Neuronal stem cell (in vitro differentiated cells): ENCODE measurements around the gene ADAMTS15.

Experiments
- DNase-seq: peaks from one replicate; pipeline ENCODE4 v3.0.0-alpha.2; 2013; ENCODE audit warnings: low spot score
- H2AFZ ChIP-seq: one replicate; pipeline ENCODE4 v1.6.1; 2013; ENCODE audit warnings: mild to moderate bottlenecking, low read length, inconsistent platforms
- H2AK5ac ChIP-seq: 2 replicates; pipeline ENCODE4 v1.6.1; 2013; ENCODE audit warnings: low read depth, mild to moderate bottlenecking, inconsistent platforms, low read length, moderate library complexity, mixed read lengths
- H2BK120ac ChIP-seq: 2 replicates; pipeline ENCODE4 v1.6.1; 2013; ENCODE audit warnings: low read depth, mild to moderate bottlenecking, inconsistent platforms, low read length, moderate library complexity, mixed read lengths
- H2BK12ac ChIP-seq: one replicate; pipeline ENCODE4 v1.6.1; 2013; ENCODE audit warnings: low read length, inconsistent platforms
- H2BK15ac ChIP-seq: 2 replicates; pipeline ENCODE4 v1.6.1; 2013; ENCODE audit warnings: mild to moderate bottlenecking, low read length, inconsistent platforms, mixed read lengths
- H2BK5ac ChIP-seq: one replicate; pipeline ENCODE4 v1.6.1; 2013; ENCODE audit warnings: inconsistent platforms, mild to moderate bottlenecking, low read length, moderate library complexity
- H3K14ac ChIP-seq: one replicate; pipeline ENCODE4 v1.6.1; 2013; ENCODE audit warnings: low read length, inconsistent platforms
- H3K18ac ChIP-seq: 2 replicates; pipeline ENCODE4 v1.6.1; 2013; ENCODE audit warnings: low read length, inconsistent platforms
- H3K23ac ChIP-seq: 2 replicates; pipeline ENCODE4 v1.6.1; 2013; ENCODE audit warnings: low read depth, mild to moderate bottlenecking, mixed read lengths, low read length, inconsistent platforms; ENCODE audit not compliant: poor library complexity
- H3K27ac ChIP-seq: replicated peaks from 3 replicates; pipeline ENCODE4 v1.5.1; 2013; ENCODE audit warnings: low read length, inconsistent platforms
- H3K27me3 ChIP-seq, 3 experiments: 2 replicates each; pipeline ENCODE4 v1.6.1; 2013; ENCODE audit warnings: low read length in 3 of 3, mild to moderate bottlenecking in 2 of 3, inconsistent platforms in 1 of 3, low read depth in 1 of 3, mixed read lengths in 1 of 3, moderate library complexity in 1 of 3; ENCODE audit not compliant: control insufficient read depth in 3 of 3, insufficient read depth in 3 of 3
- H3K36me3 ChIP-seq, 2 donors: replicated peaks in 1 of 2; 2 replicates each; pipeline ENCODE4 v1.6.1; 2013; ENCODE audit warnings: low read length in 2 of 2; ENCODE audit not compliant: control insufficient read depth in 2 of 2, insufficient read depth in 2 of 2
- H3K4ac ChIP-seq: 2 replicates; pipeline ENCODE4 v1.6.1; 2013; ENCODE audit warnings: inconsistent platforms, mild to moderate bottlenecking, low read length, moderate library complexity
- H3K4me1 ChIP-seq, 2 donors: 1 replicate in 1 of 2; 2 replicates in 1 of 2; pipeline ENCODE4 v1.6.1; 2013; ENCODE audit warnings: low read length in 2 of 2, low read depth in 1 of 2; ENCODE audit not compliant: control insufficient read depth in 2 of 2, insufficient read depth in 1 of 2
- H3K4me2 ChIP-seq: one replicate; pipeline ENCODE4 v1.6.1; 2013; ENCODE audit warnings: mild to moderate bottlenecking, low read length, inconsistent platforms; ENCODE audit not compliant: insufficient read depth, poor library complexity, severe bottlenecking
- H3K4me3 ChIP-seq, 2 donors: 2 replicates each; pipeline ENCODE4 v1.5.1; 2013; ENCODE audit warnings: low read length in 2 of 2, mild to moderate bottlenecking in 2 of 2, inconsistent platforms in 1 of 2, moderate library complexity in 1 of 2
- H3K79me1 ChIP-seq: one replicate; pipeline ENCODE4 v1.6.1; 2013; ENCODE audit warnings: low read depth, mild to moderate bottlenecking, inconsistent platforms, low read length, moderate library complexity
- H3K9ac ChIP-seq: one replicate; pipeline ENCODE4 v1.6.1; 2013; ENCODE audit warnings: mild to moderate bottlenecking, low read depth, low read length, inconsistent platforms; ENCODE audit not compliant: poor library complexity
- H3K9me3 ChIP-seq, 2 donors: replicated peaks in 1 of 2; 2 replicates each; pipeline versions ENCODE3 to v1.6.1; 2013; ENCODE audit warnings: low read length in 2 of 2, mild to moderate bottlenecking in 2 of 2, inconsistent platforms in 1 of 2, low read depth in 1 of 2, mixed read lengths in 1 of 2, moderate library complexity in 1 of 2; ENCODE audit not compliant: control insufficient read depth in 2 of 2, insufficient read depth in 1 of 2
- H4K8ac ChIP-seq: one replicate; pipeline ENCODE4 v1.6.1; 2013; ENCODE audit warnings: low read depth, mild to moderate bottlenecking, inconsistent platforms, low read length, moderate library complexity
- H4K91ac ChIP-seq: one replicate; pipeline ENCODE4 v1.6.1; 2013; ENCODE audit warnings: low read length, low read depth, mild to moderate bottlenecking, inconsistent platforms; ENCODE audit not compliant: poor library complexity
- WGBS, 2 donors: extraction: QIAGEN DNeasy Blood & Tissue Kit; methylation state at CpG; one replicate each; pipeline ENCODE4 v1.1.7; 2013; ENCODE audit warnings: missing lambda C conversion rate in 2 of 2, mixed read lengths in 1 of 2; ENCODE audit not compliant: insufficient read length in 2 of 2, insufficient replicate concordance in 1 of 2; ENCODE audit errors: extremely low coverage in 2 of 2; 5-methylcytosine and 5-hydroxymethylcytosine counted together

Gene ADAMTS15

DNA sequence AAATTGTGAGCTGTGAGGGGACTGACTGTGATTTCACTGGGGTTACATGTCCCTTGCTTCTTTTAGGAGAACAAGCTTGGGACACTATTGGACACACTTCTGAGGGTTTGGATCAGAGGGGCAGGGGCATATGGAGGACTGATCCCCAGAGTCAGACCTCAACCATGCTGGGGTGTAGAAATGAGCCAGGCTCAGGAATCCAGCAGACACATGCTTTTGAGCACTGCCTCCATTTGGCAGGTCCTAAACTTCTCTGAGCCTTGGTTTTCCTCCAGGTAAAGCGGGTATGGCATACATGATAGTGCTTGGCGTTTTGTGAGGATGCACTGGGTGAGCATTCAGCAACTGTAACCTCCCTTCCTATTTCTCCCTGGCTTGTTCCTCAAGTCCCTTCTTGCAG is 74.7 kb downstream of the ADAMTS15 start:
- Histone ChIP-seq H4K8ac (no peak overlapping the region), H3K4me3 (no peak overlapping the region), H2BK5ac (no peak overlapping the region), H3K9me3 (no peaks in the 10 kb centered on the region), H2BK12ac (no peak overlapping the region), H3K18ac (no peak overlapping the region), H2AK5ac (no peak overlapping the region), H3K4me2 (no peak overlapping the region), H3K4me1 (peaks cover 16% of the 10 kb centered on the region in 2 donors), H3K79me1 (no peaks in the 10 kb centered on the region), H2BK15ac (no peak overlapping the region), H2AFZ (no peak overlapping the region), H3K36me3 (no peaks in the 10 kb centered on the region), H3K27ac (no peak overlapping the region), H3K27me3 (no peaks in the 10 kb centered on the region), H3K14ac (no peak overlapping the region), H4K91ac (no peak overlapping the region), H3K9ac (no peak overlapping the region), H3K23ac (no peak overlapping the region), H2BK120ac (no peak overlapping the region), H3K4ac (no peak overlapping the region)
- DNase-seq = no peak
- WGBS, 2 donors = no CpG with 5 or more reads among the region's 2 CpGs

DNA sequence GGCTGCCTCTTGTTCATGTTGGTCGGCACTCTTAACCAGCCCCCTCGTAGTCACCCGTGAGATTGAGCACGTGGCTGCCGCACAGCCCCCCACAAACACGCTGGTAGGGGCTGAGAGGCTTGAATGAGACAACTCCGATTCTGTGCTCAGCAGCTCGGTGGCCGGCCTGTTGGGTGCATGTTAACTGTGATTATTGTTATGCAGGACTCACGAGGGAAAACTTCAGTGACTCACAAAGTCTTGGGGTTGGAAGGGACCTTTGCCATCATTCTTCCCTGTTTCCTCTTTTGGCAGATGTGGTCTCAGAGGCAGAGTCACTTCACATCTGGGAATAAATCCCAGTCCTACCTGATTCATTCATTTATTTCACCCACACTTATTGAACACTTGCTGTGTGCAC is 75.2 kb downstream of the ADAMTS15 start:
- H3K4ac ChIP-seq = no peak overlapping the region
- no peak for DNase-seq
- H3K79me1 ChIP-seq = no peaks in the 10 kb centered on the region
- H4K8ac ChIP-seq = no peak overlapping the region
- no CpG with 5 or more reads among the region's 10 CpGs for WGBS, 2 donors
- H3K14ac ChIP-seq = no peak overlapping the region
- H3K4me3 ChIP-seq = no peak overlapping the region
- no peak overlapping the region for H3K4me2 ChIP-seq
- H3K4me1 ChIP-seq = peaks cover 16 to 18% of the 10 kb centered on the region in 2 donors
- H2BK12ac ChIP-seq = no peak overlapping the region
- no peak overlapping the region for H2BK5ac ChIP-seq
- no peak overlapping the region for H3K23ac ChIP-seq
- no peak overlapping the region for H4K91ac ChIP-seq
- no peak overlapping the region for H3K18ac ChIP-seq
- no peak overlapping the region for H3K9ac ChIP-seq
- H2AFZ ChIP-seq = no peak overlapping the region
- H2BK120ac ChIP-seq = no peak overlapping the region
- no peak overlapping the region for H2AK5ac ChIP-seq
- no peaks in the 10 kb centered on the region for H3K9me3 ChIP-seq
- no peak overlapping the region for H2BK15ac ChIP-seq
- no peaks in the 10 kb centered on the region for H3K27me3 ChIP-seq
- H3K27ac ChIP-seq = no peak overlapping the region
- H3K36me3 ChIP-seq = no peaks in the 10 kb centered on the region

DNA sequence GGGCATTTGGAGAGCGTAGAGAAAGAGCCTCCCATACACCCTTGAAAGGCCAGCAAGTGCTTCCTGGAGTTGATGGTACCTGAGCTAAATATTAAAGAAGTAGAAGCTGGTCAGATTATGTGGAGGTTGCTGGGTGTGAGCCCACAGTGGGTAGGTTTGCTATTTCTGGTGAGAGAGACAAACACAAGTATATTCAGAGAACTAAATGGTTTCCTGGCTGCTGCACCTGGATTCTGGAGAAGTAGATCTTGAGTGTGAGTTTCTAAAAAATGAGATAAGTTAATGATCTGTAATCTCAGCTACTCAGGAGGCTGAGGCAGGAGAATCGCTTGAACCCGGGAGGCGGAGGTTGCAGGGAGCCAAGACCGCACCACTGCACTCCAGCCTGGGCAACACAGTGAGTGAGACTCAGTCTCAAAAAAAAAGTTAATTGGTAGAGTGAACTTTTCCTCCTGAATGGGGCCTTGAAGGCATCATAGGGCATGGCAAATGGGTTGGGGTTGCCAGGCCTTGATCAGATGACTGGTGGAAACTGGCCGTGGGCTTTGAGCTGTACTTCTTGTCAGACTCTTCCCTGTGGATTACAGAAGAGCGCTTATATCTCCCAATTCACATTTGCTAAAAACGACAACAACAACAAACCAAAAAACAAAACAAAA is 75.8 kb downstream of the ADAMTS15 start:
- 100% methylated on average over 1 of the region's 8 CpGs; no CpG with 5 or more reads in 1 of the 2 donors for WGBS, 2 donors
- H2BK15ac ChIP-seq = no peak overlapping the region

DNA sequence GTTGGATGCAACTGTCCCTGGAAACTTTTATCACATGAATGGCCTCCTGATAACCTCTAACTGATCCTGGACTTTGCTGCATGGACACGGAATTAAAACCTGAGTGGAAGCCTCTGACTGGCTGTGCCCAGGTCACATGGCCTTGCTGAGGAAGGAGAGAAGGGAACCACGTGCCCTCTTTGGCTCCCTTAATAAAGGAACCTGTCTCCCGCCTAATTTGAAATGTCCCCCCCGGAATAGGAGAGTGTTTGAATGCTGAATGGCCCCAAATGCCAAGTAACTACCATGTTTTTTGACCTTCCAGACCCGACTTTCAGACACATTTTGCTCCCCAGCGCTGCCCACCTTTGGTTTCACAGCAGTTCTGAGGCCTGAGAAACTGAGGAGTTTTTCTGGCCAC is 76.9 kb downstream of the ADAMTS15 start:
- H2AFZ ChIP-seq = peak overlapping the region; percentile 15
- H3K9ac ChIP-seq = no peak overlapping the region
- no peak overlapping the region for H4K91ac ChIP-seq
- H3K18ac ChIP-seq = no peak overlapping the region
- no peak overlapping the region for H3K4me3 ChIP-seq
- no peaks in the 10 kb centered on the region for H3K9me3 ChIP-seq
- no peak overlapping the region for H3K4me2 ChIP-seq
- no peaks in the 10 kb centered on the region for H3K79me1 ChIP-seq
- no peak overlapping the region for H2BK5ac ChIP-seq
- H2AK5ac ChIP-seq = no peak overlapping the region
- no peak overlapping the region for H2BK120ac ChIP-seq
- no peak overlapping the region for H3K4ac ChIP-seq
- no peaks in the 10 kb centered on the region for H3K27me3 ChIP-seq
- DNase-seq = no peak
- H3K36me3 ChIP-seq = no peaks in the 10 kb centered on the region
- no peak overlapping the region for H3K27ac ChIP-seq
- H3K14ac ChIP-seq = no peak overlapping the region
- WGBS, 2 donors = no CpG with 5 or more reads among the region's 6 CpGs
- peaks cover 16 to 23% of the 10 kb centered on the region in 2 donors for H3K4me1 ChIP-seq
- H4K8ac ChIP-seq = no peak overlapping the region
- no peak overlapping the region for H3K23ac ChIP-seq
- no peak overlapping the region for H2BK12ac ChIP-seq
- H2BK15ac ChIP-seq = no peak overlapping the region

More for the DNA sequence above, 75.8 kb downstream of the ADAMTS15 start:
- Histone ChIP-seq H3K4me3 (no peak overlapping the region), H4K8ac (no peak overlapping the region), H3K79me1 (no peaks in the 10 kb centered on the region), H3K23ac (no peak overlapping the region), H4K91ac (no peak overlapping the region), H2BK120ac (no peak overlapping the region), H3K18ac (no peak overlapping the region), H3K9me3 (no peaks in the 10 kb centered on the region), H3K14ac (no peak overlapping the region), H3K4me2 (no peak overlapping the region), H3K36me3 (no peaks in the 10 kb centered on the region), H2BK12ac (no peak overlapping the region), H3K4me1 (peaks cover 16 to 23% of the 10 kb centered on the region in 2 donors), H2AK5ac (no peak overlapping the region), H2BK5ac (no peak overlapping the region), H3K27me3 (no peaks in the 10 kb centered on the region), H3K27ac (no peak overlapping the region), H3K4ac (no peak overlapping the region), H2AFZ (no peak overlapping the region), H3K9ac (no peak overlapping the region)
- DNase-seq = no peak
